ENCODE measurements around the gene TNFRSF1B. TPM values are rescaled to one million over a fixed set of nuclear protein-coding genes. Genes with fewer than 3 reads are reported as not detected.

TNFRSF1B gene
- total RNA-seq, 1 donor: 7.3 TPM

DNA sequence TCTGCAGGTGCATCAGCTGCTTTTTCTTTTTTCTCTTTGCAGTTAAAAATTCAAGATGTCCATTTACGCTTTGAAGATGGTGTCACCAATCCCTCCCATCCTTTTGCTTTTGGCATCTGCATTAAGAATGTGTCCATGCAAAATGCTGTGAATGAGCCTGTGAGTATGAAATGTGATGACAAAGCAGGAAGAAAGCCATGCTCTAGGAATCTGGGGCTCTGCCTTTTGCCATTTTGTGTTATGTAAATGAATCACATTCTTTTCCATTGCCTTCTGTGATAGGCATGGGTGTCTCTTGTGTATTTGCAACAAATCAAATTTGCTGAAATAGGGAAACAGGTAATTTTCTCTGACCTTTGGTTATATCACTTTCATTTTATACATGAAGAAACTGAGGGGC lies 82.4 kb downstream of the TNFRSF1B start:
- DNase-seq (ENCODE audit: low read depth): peak; percentile 25
- H3K4me3 ChIP-seq (ENCODE audit: low read depth, low read length): no peak overlapping the region
- TF ChIP-seq, protein P1, sequence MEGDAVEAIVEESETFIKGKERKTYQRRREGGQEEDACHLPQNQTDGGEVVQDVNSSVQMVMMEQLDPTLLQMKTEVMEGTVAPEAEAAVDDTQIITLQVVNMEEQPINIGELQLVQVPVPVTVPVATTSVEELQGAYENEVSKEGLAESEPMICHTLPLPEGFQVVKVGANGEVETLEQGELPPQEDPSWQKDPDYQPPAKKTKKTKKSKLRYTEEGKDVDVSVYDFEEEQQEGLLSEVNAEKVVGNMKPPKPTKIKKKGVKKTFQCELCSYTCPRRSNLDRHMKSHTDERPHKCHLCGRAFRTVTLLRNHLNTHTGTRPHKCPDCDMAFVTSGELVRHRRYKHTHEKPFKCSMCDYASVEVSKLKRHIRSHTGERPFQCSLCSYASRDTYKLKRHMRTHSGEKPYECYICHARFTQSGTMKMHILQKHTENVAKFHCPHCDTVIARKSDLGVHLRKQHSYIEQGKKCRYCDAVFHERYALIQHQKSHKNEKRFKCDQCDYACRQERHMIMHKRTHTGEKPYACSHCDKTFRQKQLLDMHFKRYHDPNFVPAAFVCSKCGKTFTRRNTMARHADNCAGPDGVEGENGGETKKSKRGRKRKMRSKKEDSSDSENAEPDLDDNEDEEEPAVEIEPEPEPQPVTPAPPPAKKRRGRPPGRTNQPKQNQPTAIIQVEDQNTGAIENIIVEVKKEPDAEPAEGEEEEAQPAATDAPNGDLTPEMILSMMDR (IDR thresholded peaks at IDR 0.05; ENCODE audit: insufficient read depth, low read length): no peak

- TF ChIP-seq, protein P1 (IDR thresholded peaks at IDR 0.05; ENCODE audit: insufficient read depth, low read length): no peak
- no peak overlapping the region for H3K4me3 ChIP-seq (ENCODE audit: low read depth, low read length)
- no peak for DNase-seq (ENCODE audit: low read depth)
These were observed 83.0 kb downstream of the TNFRSF1B start for GRCh38 chr1:12249748-12250147.

GRCh38 chr1:12251442-12251841 lies 84.7 kb downstream of the TNFRSF1B start:
- TF ChIP-seq, protein P1 (IDR thresholded peaks at IDR 0.05; ENCODE audit: insufficient read depth, low read length): no peak
- DNase-seq (ENCODE audit: low read depth): peak; percentile 32

GRCh38 chr1:12255913-12256312 lies 89.1 kb downstream of the TNFRSF1B start:
- no peak overlapping the region for H3K4me3 ChIP-seq (ENCODE audit: low read depth, low read length)
- TF ChIP-seq, protein P1 (IDR thresholded peaks at IDR 0.05; ENCODE audit: insufficient read depth, low read length): no peak
- DNase-seq (ENCODE audit: low read depth): peak; percentile 14

More at GRCh38 chr1:12251442-12251841, 84.7 kb downstream of the TNFRSF1B start:
- H3K4me3 ChIP-seq (ENCODE audit: low read depth, low read length): no peak overlapping the region

DNA sequence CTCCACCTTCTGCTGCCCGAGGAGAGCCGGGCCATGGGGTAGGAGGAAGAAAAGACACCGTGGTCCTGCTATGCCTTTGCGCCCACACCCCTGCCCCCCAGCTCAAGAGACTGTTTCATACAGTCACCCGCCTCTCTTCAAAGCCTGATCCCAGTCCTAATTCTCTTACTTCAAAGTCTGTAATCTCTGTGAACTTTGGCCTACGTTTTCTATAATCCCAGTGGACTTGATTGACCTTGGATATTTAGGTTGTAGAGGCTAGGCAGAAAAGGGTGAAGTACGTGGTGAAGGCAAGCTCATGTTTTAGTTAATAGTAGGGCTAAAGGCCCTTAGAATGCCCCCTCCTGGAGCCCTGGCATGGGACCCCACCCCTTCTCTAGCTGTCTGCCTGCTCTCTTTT lies 91.5 kb downstream of the TNFRSF1B start:
- TF ChIP-seq, protein P1 (IDR thresholded peaks at IDR 0.05; ENCODE audit: insufficient read depth, low read length): no peak
- H3K4me3 ChIP-seq (ENCODE audit: low read depth, low read length): no peak overlapping the region
- no peak for DNase-seq (ENCODE audit: low read depth)

Small RNAs within 50 kb of the gene (small RNA-seq; reads per million reads assigned to genes)
- gene MIR4632 (not detected), gene RF00156 (not detected)

Other genes with a start within 250 kb of the TNFRSF1B start
- gene KIAA2013, start 240.6 kb upstream of the TNFRSF1B start, total RNA-seq (ENCODE audit: low replicate concordance): 37.8 and 86.9 TPM in 2 replicates
- 116 and 123 TPM in 2 replicates for gene PLOD1, start 232.3 kb upstream of the TNFRSF1B start, total RNA-seq (ENCODE audit: low replicate concordance)
- gene MFN2, start 186.5 kb upstream of the TNFRSF1B start, total RNA-seq (ENCODE audit: low replicate concordance): 41.9 and 59.7 TPM in 2 replicates
- 22.0 and 31.4 TPM in 2 replicates for gene MIIP, start 147.5 kb upstream of the TNFRSF1B start, total RNA-seq (ENCODE audit: low replicate concordance)
- gene TNFRSF8, start 103.7 kb upstream of the TNFRSF1B start, total RNA-seq (ENCODE audit: low replicate concordance): 0.09 and 15.4 TPM in 2 replicates
- gene VPS13D, start 63.0 kb downstream of the TNFRSF1B start, total RNA-seq (ENCODE audit: low replicate concordance): 32.5 and 37.5 TPM in 2 replicates

Measured in fibroblast of the aortic adventitia (primary cell).